Measurements from ENCODE around the gene PRDM7. TPM values are rescaled to one million over a fixed set of nuclear protein-coding genes. Genes with fewer than 3 reads are reported as not detected.

PRDM7 gene
- total RNA-seq, 1 experiment from 2014 or later: not detected

- peak overlapping the region; percentile 15 for H3K27ac ChIP-seq (ENCODE audit: insufficient read length, low read depth, low read length)
- WGBS (ENCODE audit: extremely low coverage, insufficient read length, low lambda C conversion rate): no CpG with 5 or more reads among the region's 9 CpGs
These were observed 56.8 kb downstream of the PRDM7 start for GRCh38 chr16:90020260-90020837.

More at GRCh38 chr16:90020260-90020837, 56.8 kb downstream of the PRDM7 start:
- H3K9me3 Mint-ChIP-seq: no peaks in the 10 kb centered on the region; a peak in 1 of 5 replicates
- peak overlapping the region; percentile 42 to 99 (median 98) for H3K27ac Mint-ChIP-seq
- no peaks in the 10 kb centered on the region for H3K27me3 ChIP-seq (ENCODE audit: insufficient read depth, low read length)
- no peaks in the 10 kb centered on the region for H3K9me3 ChIP-seq (ENCODE audit: control insufficient read depth, low read depth, low read length)
- H3K27me3 Mint-ChIP-seq (ENCODE audit: low read depth): no peaks in the 10 kb centered on the region
- H3K4ac ChIP-seq (ENCODE audit: low read depth, low read length): no peak overlapping the region; the same call in 1 of the 2 replicates
- no peak overlapping the region for H4K91ac ChIP-seq (ENCODE audit: insufficient read length, low read depth, low read length)
- no peak for TF ChIP-seq CTCF (conservative IDR thresholded peaks at IDR 0.05)
- peak overlapping the region; percentile 59 for H3K4me2 ChIP-seq (ENCODE audit: insufficient read depth, insufficient read length, low read length)
- no peaks in the 10 kb centered on the region for H4K20me1 ChIP-seq (ENCODE audit: control insufficient read depth, insufficient read depth, insufficient read length)
- no peak overlapping the region for H2AK5ac ChIP-seq (ENCODE audit: insufficient read length, low read length)
- H3K56ac ChIP-seq (ENCODE audit: insufficient read length, low read depth, low read length): no peak overlapping the region
- no peak overlapping the region for H2BK5ac ChIP-seq (ENCODE audit: insufficient read length, low read length)
- peaks cover 27 to 30% of the 10 kb centered on the region in 2 experiments for H3K4me1 Mint-ChIP-seq
- no peak overlapping the region for H3K23ac ChIP-seq (ENCODE audit: insufficient read length, low read depth, low read length)
- no peak overlapping the region for H3T11ph ChIP-seq (ENCODE audit: low read length)
- H2BK20ac ChIP-seq (ENCODE audit: low read depth, low read length, poor library complexity, severe bottlenecking): no peak overlapping the region
- H3K9ac ChIP-seq (ENCODE audit: extremely low read depth, insufficient read length, low read length): peak overlapping the region; percentile 42
- H2BK15ac ChIP-seq (ENCODE audit: low read depth, low read length): no peak overlapping the region
- H2AFZ ChIP-seq (ENCODE audit: low read length): no peak overlapping the region
- peak overlapping the region; percentile 59 for H3K18ac ChIP-seq (ENCODE audit: insufficient read length, low read depth, low read length)
- H3K4me3 Mint-ChIP-seq: peak overlapping the region; percentile 78 to 85
- no peak overlapping the region for H2BK12ac ChIP-seq (ENCODE audit: insufficient read length, low read depth, low read length)
- peaks cover 0 to 16% (median 6%) of the 10 kb centered on the region in 3 experiments; a peak in 5 of 7 replicates for H3K36me3 Mint-ChIP-seq (ENCODE audit: insufficient read depth in 1 of 3, low read depth in 3 of 3)
- peak overlapping the region; percentile 92 for H2BK120ac ChIP-seq (ENCODE audit: low read depth, low read length, poor library complexity, severe bottlenecking)
- no peak overlapping the region for H4K8ac ChIP-seq (replicated peaks; ENCODE audit: insufficient read length, low read depth, low read length)
- no peak overlapping the region for H3K14ac ChIP-seq (ENCODE audit: insufficient read depth, low read length)
- H3K79me1 ChIP-seq (ENCODE audit: insufficient read depth, low read depth, low read length, poor library complexity, severe bottlenecking): no peaks in the 10 kb centered on the region
- no peak overlapping the region for H4K5ac ChIP-seq (ENCODE audit: insufficient read length, low read depth, low read length)
- no peak for DNase-seq
- H3K79me2 ChIP-seq (ENCODE audit: insufficient read depth, low read length): no peaks in the 10 kb centered on the region
- H3K23me2 ChIP-seq (ENCODE audit: insufficient read length, low read depth, low read length, poor library complexity, severe bottlenecking): peaks cover 4% of the 10 kb centered on the region
- 0 out of 2 replicates have a peak, but pooled peaks cover 4% of the 10 kb centered on the region for H3K4me1 ChIP-seq (ENCODE audit: insufficient read depth, low read length)

Measured in H9 (cell line).